ENCODE data around the gene CCDC192.

CCDC192 gene

GRCh38 chr5:127851964-127852363 lies 148.8 kb downstream of the CCDC192 start:
- no peak for DNase-seq

DNA sequence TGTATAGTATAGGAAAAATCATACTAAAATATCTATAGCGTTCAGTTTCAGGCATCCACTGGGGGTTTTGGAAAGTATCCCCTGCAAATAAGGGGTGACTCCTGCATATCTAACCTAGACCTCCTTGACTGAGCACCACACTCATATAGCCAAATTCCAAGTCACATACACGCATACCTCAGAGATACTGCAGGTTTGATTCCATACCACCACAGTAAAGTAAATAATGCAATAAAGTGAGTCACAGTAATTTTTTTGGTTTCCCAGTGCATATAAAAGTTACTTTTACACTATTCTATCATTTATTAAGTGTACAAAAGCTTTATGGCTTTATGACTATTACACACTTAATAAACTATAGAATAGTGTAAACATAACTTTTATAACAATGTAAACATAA lies 151.3 kb downstream of the CCDC192 start:
- no peak for DNase-seq

- DNase-seq = no peak
Observed at GRCh38 chr5:127856292-127856691, 153.1 kb downstream of the CCDC192 start.

DNA sequence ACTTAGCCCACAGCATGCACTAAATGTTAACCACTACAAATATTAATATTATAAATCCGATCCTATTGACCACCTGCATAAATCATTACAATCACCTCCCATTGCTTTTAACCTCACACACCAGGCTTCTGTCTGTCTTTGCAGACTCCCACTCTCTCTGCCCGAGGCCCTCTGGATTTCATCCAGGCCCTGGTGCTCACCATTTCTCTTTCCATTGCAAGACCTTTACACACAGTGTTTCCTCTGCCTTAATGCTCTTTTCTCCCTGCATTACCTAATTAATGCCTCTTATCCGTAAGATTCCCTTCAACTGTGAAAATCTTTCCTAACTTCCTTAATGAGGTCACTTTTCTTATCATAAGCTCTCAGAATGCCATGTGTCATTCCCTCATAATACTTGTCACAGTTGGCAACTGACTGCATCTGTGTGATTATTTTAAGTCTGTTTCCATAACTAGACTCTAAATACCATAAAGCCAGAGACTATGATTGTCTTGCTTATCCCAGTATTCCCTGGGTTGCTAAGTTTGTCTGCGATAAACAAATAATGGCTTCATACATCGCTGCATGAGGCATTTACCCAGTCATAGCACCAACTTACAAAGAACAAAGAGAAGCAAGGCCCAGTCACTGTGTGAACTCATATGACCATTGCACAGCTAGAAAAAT lies 155.1 kb downstream of the CCDC192 start:
- no peak for DNase-seq

GRCh38 chr5:127860291-127860690 lies 157.1 kb downstream of the CCDC192 start:
- DNase-seq = no peak

GRCh38 chr5:127863161-127863560 lies 160.0 kb downstream of the CCDC192 start:
- no peak for DNase-seq

GRCh38 chr5:127863610-127864395 lies 160.6 kb downstream of the CCDC192 start:
- DNase-seq = no peak

- DNase-seq = no peak
Observed at GRCh38 chr5:127864511-127864910, 161.3 kb downstream of the CCDC192 start.

GRCh38 chr5:127865273-127865672 lies 162.1 kb downstream of the CCDC192 start:
- DNase-seq = no peak

GRCh38 chr5:127867022-127867783 lies 164.0 kb downstream of the CCDC192 start:
- no peak for DNase-seq

- DNase-seq = no peak
Observed at GRCh38 chr5:127870914-127871313, 167.7 kb downstream of the CCDC192 start.

- DNase-seq = no peak
Observed at GRCh38 chr5:127871503-127872153, 168.4 kb downstream of the CCDC192 start.

GRCh38 chr5:127872494-127872893 lies 169.3 kb downstream of the CCDC192 start:
- no peak for DNase-seq

GRCh38 chr5:127875235-127876021 lies 172.2 kb downstream of the CCDC192 start:
- DNase-seq = peak; percentile 3

- DNase-seq = no peak
Observed at GRCh38 chr5:127876384-127876783, 173.2 kb downstream of the CCDC192 start.

- no peak for DNase-seq
Observed at GRCh38 chr5:127878174-127878750, 175.1 kb downstream of the CCDC192 start.

DNA sequence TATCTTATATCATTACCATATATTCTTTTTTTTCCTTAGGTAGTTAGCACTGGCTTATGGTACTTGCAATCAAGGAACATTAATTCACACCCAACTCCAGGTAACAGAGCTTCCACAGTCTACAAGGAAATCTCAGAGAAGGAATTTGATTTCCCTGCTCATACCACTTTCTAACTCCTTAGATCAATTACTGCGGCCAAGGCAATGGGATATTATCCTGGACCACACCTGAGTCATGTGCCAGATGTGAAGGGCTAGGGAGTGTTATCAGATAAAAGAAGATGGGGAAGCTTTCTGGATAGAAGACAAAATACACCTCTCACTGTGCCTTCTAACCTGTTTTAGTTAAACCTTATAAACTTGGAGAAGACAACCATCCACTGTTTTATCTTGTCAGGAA lies 181.2 kb downstream of the CCDC192 start:
- DNase-seq = no peak

GRCh38 chr5:127885176-127885575 lies 182.0 kb downstream of the CCDC192 start:
- no peak for DNase-seq

DNA sequence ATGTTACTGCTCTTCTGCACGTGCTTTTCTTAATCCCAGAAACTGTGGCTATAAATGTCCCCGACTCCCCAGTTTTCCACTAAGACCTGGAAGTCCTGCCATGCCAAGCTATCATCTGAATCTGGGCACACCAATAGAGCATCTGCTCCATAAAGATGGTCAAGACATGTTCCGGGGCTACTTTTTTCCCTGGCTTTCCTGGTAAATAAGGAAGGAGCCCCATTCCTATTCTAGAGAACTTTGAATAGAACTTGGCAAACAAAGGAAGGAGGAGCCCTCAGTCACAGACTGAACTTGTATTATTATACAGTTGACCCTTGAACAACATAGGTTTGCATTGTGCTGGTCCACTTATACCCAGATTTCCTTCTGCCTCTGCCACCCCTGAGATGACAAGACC lies 182.9 kb downstream of the CCDC192 start:
- DNase-seq = no peak

- DNase-seq = no peak
Observed at GRCh38 chr5:127887282-127887681, 184.1 kb downstream of the CCDC192 start.

DNA sequence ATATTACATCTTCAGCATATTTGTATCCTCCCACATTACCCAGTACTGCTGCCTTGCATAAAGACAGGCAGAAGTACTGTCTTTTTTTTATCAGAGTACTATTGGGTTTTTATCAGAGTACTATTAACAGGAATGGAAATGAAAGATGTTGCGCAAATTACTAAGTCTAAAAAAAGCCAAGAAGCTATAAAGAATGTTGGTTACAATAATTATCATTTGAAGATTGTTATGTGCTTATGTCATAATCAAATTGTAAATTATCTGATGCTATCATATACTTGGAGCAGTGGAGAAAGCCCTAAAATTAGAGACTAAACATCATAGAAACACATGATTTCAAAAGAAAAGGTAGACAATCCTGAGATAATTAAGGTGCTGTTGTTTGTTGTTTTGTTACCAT lies 188.8 kb downstream of the CCDC192 start:
- DNase-seq = no peak
